Ovary (tissue), 9 donors: Measurements from ENCODE around the gene UNC5B. TPM values are rescaled to one million over a fixed set of nuclear protein-coding genes. Genes with fewer than 3 reads are reported as not detected.

Experiments
- DNase-seq, 5 donors: peaks; one replicate each; pipeline ENCODE4 v3.0.0-alpha.2; 2019 to 2020
- H3K27ac ChIP-seq, 2 donors: fragments of 200-600 bp; one replicate each; pipeline versions ENCODE4 v1.5.1 to v1.8.0; 2019 to 2022
- H3K27me3 ChIP-seq: fragments of 200-600 bp; one replicate; pipeline ENCODE4 v1.8.0; 2022
- H3K36me3 ChIP-seq: fragments of 200-600 bp; sonication (generic); one replicate; pipeline ENCODE4 v1.5.1; 2019
- H3K4me1 ChIP-seq: one replicate; pipeline ENCODE4 v1.8.1; 2013; ENCODE audit warnings: mild to moderate bottlenecking, moderate library complexity; ENCODE audit not compliant: insufficient read depth
- H3K4me3 ChIP-seq: fragments of 200-600 bp; sonication (generic); one replicate; pipeline ENCODE4 v1.5.1; 2017
- H3K9me3 ChIP-seq, 2 donors: fragments of 200-600 bp in 1 of 2; sonication (generic) in 1 of 2; one replicate each; pipeline versions ENCODE4 v1.5.1 to v1.8.1; 2013 to 2019; ENCODE audit warnings: mild to moderate bottlenecking in 1 of 2, moderate library complexity in 1 of 2
- CTCF ChIP-seq, 3 donors: fragments of 450-650 bp in 2 of 3; fragments of 200-600 bp in 1 of 3; IDR thresholded peaks; one replicate each; pipeline versions ENCODE4 v1.5.1 to v1.8.0; 2016 to 2022; ENCODE audit warnings: antibody characterized with exemption in 3 of 3, mild to moderate bottlenecking in 1 of 3
- EP300 ChIP-seq: sonication (generic); formaldehyde crosslinking; IDR thresholded peaks from one replicate; pipeline ENCODE4 v1.6.1; 2017; ENCODE audit warnings: antibody characterized with exemption
- POLR2A ChIP-seq: fragments of 450-650 bp; IDR thresholded peaks from one replicate; pipeline ENCODE4 v1.6.1; 2017; ENCODE audit warnings: antibody characterized with exemption, mild to moderate bottlenecking, moderate library complexity
- WGBS, 3 donors: extraction: QIAGEN DNeasy Blood & Tissue Kit in 1 of 3; methylation state at CpG; one replicate each; pipeline versions ENCODE4 v1.1.5 to v1.1.7; 2013 to 2017; 5-methylcytosine and 5-hydroxymethylcytosine counted together
- intact Hi-C, 4 donors: fragments of 100-400 bp; cut with DNase I; formaldehyde crosslinking; loops; one replicate each; pipeline versions ENCODE4 v1.11.0 to v1.15.1; 2022 to 2023
- polyA plus RNA-seq, 2 donors: library from polyadenylated mRNA; stranded (reverse); fragments of 200-250 nt in 1 of 2; fragments of 350-450 nt in 1 of 2; fragmentation: Illumina TruSeq in 1 of 2; extraction: RNeasy Lipid Tissue Mini Kit (QIAGEN cat#74804) in 1 of 2; gene quantifications; one replicate each; pipeline ENCODE4 v1.2.3, GENCODE V29; 2013 to 2014
- total RNA-seq, 7 donors: library from RNA; depleted of rRNA in 2 of 7; stranded (reverse); fragments of >200 nt in 2 of 7; fragmentation: NEBNext Ultra II Directional in 3 of 7; extraction: Animal tissue kit (Norgen Biotek cat#: 25700) in 3 of 7; gene quantifications; one replicate each; pipeline versions ENCODE4 v1.1.0 to v1.2.4, GENCODE V29; 2016 to 2023
- donor health status: DM: no; HTN: no; CAD: no; lungs with moderate emphysema.
- donor health status: DM: no; HTN: no; CAD: no.
- donor health status: Bipolar disorder and iron deficiency.
- donor health status: DM: yes; HTN: yes; CAD: no.
- donor health status: DM: no; HTN: no; CAD: no.
- donor health status: DM: yes; HTN: yes; CAD: no.

UNC5B gene
- total and polyA plus RNA-seq, 9 donors: 2.7 to 48.0 (median 6.3) TPM

GRCh38 chr10:71297343-71297742 is 85.0 kb downstream of the UNC5B start:
- Histone ChIP-seq H3K27me3 (no peaks in the 10 kb centered on the region), H3K36me3 (no peaks in the 10 kb centered on the region), H3K4me1 (peaks cover 9% of the 10 kb centered on the region), H3K9me3 (no peaks in the 10 kb centered on the region), H3K4me3 (no peak overlapping the region), H3K27ac (no peak overlapping the region)
- DNase-seq: no peak
- intact Hi-C loops: no loop called here
- no peak for TF ChIP-seq CTCF (IDR thresholded peaks at IDR 0.05)
- no peak for TF ChIP-seq EP300
- TF ChIP-seq POLR2A: no peak
- WGBS, 3 donors: 86 to 94% (median 91%) methylated on average over 3 of the region's 3 CpGs

- Histone ChIP-seq H3K36me3 (no peaks in the 10 kb centered on the region), H3K4me1 (no peaks in the 10 kb centered on the region), H3K27ac (no peak overlapping the region), H3K9me3 (no peaks in the 10 kb centered on the region), H3K27me3 (no peaks in the 10 kb centered on the region), H3K4me3 (no peak overlapping the region)
- 88 to 90% (median 89%) methylated on average over 14 of the region's 14 CpGs for WGBS, 3 donors
- DNase-seq: no peak
- intact Hi-C loops: no loop called here
- TF ChIP-seq CTCF (IDR thresholded peaks at IDR 0.05): no peak
- TF ChIP-seq POLR2A: no peak
- TF ChIP-seq EP300: no peak
These were observed 86.9 kb downstream of the UNC5B start for GRCh38 chr10:71299071-71299785.

GRCh38 chr10:71300555-71301370 is 88.4 kb downstream of the UNC5B start:
- H3K4me1 ChIP-seq: no peaks in the 10 kb centered on the region
- H3K9me3 ChIP-seq: no peaks in the 10 kb centered on the region
- TF ChIP-seq POLR2A (no peak), CTCF (IDR thresholded peaks at IDR 0.05) (no peak), EP300 (no peak)
- no peaks in the 10 kb centered on the region for H3K36me3 ChIP-seq
- WGBS, 3 donors: 84 to 91% (median 86%) methylated on average over 13 to 16 of the region's 16 CpGs
- no peak for DNase-seq
- H3K4me3 ChIP-seq: no peak overlapping the region
- intact Hi-C loops: no loop called here
- H3K27ac ChIP-seq: no peak overlapping the region
- H3K27me3 ChIP-seq: no peaks in the 10 kb centered on the region

GRCh38 chr10:71301371-71301916 is 89.1 kb downstream of the UNC5B start:
- Histone ChIP-seq H3K4me3 (no peak overlapping the region), H3K27ac (no peak overlapping the region), H3K9me3 (no peaks in the 10 kb centered on the region), H3K4me1 (no peaks in the 10 kb centered on the region), H3K36me3 (no peaks in the 10 kb centered on the region), H3K27me3 (no peaks in the 10 kb centered on the region)
- TF ChIP-seq EP300 (no peak), POLR2A (no peak), CTCF (IDR thresholded peaks at IDR 0.05) (no peak)
- 91 to 94% (median 93%) methylated on average over 12 of the region's 12 CpGs for WGBS, 3 donors
- intact Hi-C loops: no loop called here
- no peak for DNase-seq
